DMS53 (cell line): ENCODE data around the gene CCSER1.

Experiments
- DNase-seq: peaks from one replicate; lab custom pipeline; 2025; lab: John Stamatoyannopoulos, UW

CCSER1 gene

GRCh38 chr4:90127223-90127705 lies at the start of gene CCSER1:
CCSER1 (plus strand) TSS chr4:90127394.
- peak; percentile 95 for DNase-seq

GRCh38 chr4:90078440-90078839 lies 48.8 kb upstream of the CCSER1 start:
- DNase-seq: peak; percentile 72

- no peak for DNase-seq
These were observed 47.1 kb upstream of the CCSER1 start for GRCh38 chr4:90080116-90080515.

DNA sequence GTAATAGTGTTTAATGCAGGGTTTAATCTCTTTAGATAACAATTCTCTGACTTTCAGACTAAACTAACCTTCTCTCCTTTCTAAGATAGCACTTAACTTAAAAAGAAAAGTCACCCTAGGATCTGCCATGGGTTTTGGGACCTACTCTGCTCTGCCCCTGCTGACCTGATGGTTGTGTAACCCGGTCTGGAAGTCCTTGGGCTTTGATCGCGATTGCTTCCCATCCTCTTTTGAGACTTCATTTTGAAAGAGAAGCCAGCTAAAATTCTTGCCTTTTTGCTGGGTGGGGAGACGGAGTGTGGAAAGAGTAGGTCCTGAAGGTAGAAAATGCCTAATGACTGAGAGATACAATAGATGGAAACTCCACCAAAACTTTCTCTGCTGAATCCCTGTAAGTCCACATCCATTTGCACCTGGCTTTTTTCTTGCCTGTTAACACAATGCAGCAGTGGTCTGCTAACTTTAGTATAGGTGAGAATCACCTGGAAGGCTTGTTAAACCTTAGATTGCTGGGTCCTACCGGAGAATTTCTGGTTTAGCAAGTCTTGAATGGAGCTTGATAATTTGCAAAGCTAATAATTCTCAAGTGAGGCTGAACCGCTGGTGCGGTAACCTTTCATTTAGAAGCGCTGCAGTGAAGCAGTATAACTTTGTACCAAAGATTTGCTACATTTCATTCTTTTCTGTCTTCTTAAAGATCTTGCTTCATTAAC lies 45.6 kb upstream of the CCSER1 start:
- DNase-seq: peak; percentile 5

DNA sequence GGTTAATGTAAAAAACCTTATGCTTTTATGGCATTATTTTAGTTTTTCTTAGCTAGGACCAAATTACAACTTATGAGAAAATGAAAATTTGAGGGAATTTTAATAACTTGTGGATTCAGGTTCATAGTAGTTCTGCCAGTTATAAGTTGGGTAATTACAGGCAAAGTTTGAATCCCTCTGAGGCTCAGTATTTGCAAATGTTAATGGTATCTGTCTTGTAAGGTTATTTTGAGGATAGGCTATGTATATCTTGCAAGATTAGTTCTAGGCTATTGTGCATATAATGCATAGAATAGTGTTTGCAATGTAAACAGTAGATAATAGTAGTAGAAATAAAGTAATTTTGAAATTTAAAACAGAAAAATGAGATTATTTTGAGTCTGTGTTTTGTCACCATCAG lies 44.7 kb upstream of the CCSER1 start:
- DNase-seq: no peak

DNA sequence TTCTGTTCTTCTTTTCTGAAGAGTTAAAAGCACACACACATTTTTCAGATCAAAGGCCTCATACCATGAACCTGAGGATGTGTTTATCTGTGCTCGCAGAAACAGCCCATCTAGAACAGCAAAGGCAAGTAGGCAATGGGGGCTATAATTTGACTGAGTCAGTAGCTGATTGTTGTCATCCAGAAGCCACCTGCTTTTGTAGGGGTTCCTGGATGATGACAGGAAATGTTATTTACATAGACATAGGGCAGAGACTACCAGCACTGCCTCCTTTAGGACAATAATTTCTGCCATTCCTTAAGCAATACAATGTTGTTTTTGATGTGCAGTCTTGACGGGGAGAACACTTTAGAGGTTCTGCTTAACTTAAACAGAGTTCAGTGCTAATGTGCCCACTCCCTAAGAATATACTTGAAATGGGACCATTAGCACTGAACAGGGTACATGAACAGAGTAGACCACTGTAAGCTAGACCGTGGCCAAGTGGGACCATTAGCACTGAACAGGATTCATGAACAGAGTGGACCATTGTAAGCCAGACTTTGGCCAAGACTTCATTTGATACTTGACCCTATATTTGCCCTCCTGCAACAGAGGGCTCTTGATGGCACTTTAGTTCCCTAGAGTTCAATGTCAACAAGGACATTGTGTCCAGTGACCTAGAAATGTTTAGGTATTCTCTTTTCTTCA lies 42.8 kb upstream of the CCSER1 start:
- peak; percentile 5 for DNase-seq

- DNase-seq: no peak
These were observed 42.3 kb upstream of the CCSER1 start for GRCh38 chr4:90084967-90085295.

DNA sequence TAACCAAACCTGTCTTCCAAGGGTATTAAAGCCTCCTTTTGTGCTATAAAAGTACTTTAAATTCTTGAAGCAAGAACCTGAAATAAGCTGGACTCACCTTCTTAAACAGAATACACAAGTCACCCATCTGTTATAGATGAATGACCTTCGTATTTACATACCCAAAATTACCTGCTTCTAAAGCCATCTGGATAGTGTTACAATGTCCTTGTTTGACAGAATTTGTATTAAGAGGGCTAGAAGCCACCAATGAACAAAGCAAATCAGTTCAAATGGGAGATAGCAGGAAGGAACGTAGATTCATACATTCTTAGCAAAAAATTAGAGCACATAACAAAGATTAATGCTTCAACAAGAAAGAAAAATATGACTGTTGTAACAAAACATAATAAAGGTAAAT lies 33.7 kb upstream of the CCSER1 start:
- no peak for DNase-seq

DNA sequence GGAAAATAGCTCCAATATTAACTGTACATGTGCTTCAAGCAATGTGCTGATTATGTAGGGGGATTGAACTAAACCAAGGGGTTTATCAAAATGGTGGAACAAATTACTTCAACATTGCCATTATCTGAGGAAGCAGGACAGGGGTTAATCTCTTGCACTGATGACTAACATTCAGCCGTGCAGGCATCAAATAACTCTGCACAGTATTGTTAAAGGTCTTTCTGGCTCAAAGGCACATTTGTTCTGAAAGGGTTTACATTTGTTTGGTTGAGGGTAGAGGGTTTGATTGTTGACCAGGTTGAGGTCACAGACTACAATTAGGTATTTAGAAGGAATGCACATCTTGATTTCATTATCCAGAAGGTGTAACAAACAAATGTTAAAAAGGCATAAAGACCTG lies 32.2 kb upstream of the CCSER1 start:
- no peak for DNase-seq

DNA sequence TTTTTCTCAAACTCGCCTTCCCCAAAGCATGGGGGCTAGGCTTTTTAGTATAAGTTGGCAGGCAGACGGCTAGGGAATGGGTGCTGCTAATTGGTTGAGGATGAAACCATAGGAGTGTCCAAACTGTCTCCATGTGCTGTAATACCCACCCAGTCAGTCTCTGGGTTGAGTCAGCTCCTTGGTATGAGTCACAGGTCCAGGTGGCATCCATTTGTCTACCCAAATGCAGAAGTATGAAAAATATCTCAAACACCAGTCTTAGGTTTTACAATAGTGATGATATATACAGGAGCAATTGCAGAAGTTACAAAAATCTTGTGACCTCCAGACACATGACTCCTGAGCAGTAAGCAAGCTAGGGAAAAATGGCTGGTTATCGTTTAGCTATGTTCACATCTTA lies 27.4 kb upstream of the CCSER1 start:
- no peak for DNase-seq

GRCh38 chr4:90103991-90104390 lies 23.2 kb upstream of the CCSER1 start:
- no peak for DNase-seq

DNA sequence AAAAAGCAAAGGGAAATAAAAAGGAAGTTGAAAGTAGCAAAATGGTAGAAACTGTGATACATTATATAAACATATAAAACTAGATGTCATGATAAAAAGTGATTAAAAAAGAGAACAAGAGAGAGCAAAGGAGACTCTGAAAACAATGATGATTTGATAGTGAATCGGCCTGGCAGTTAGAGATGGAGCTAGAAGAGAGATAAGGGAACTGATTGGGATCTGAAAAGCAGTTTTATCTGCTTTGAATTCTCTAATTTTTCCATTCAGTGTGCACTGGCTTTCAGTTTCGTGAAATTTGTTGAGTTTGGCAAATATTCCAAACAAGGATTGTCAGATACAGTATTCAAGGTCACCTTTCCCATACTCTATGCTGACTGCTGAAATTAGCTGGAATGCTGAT lies 21.9 kb upstream of the CCSER1 start:
- no peak for DNase-seq

- no peak for DNase-seq
These were observed 14.5 kb upstream of the CCSER1 start for GRCh38 chr4:90112715-90113114.

GRCh38 chr4:90113881-90114457 lies 13.2 kb upstream of the CCSER1 start:
- peak; percentile 75 for DNase-seq

DNA sequence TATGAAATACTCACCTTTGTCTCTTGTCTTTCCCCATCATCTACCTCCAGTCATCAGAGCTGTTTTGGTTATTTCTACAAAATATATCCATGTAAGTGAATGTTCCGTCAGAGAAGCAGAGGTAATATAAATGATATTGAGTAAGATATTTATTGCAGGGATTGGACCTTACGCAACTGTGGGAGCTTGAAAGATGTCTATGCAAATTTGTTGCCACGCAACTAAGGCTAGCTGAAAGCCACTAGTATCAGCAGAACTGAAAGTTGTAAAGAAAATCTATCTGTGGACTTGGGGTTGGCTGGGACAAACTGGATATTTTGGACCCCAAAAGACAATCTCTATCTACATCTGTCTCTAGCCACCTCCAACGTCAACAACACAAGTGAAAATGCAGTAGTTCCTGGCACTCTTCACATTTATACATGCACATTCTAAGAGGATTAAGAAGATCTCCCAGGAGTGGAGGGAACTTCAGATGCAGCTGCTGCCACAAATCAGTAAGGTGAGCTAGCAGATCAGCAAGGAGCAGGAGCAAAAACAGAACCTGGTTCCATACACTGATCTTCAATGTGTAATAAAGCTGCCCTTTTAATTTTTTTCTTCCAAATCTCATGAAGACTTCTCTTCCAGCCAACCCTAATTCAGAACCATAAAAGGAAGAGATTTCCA lies 8.5 kb upstream of the CCSER1 start:
- no peak for DNase-seq

- no peak for DNase-seq
These were observed 7.2 kb upstream of the CCSER1 start for GRCh38 chr4:90120037-90120436.

DNA sequence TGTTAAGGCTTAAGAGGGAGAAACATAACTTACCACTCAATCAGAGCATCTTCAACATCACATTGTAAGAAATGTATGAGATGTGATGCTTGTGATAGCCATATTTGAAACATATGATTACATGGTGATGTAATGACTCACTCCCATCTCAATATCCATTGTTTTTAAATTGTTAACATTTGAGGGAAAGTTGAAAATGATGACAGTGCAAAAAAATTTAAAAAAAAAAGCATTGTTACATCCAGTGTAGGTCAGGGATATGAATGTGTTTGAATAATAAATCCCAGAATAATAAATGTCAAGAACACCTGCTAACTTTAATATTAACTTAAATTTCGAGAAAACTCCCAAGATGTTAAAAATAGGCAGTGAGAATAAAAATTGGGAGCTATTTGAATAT lies 6.4 kb upstream of the CCSER1 start:
- no peak for DNase-seq

DNA sequence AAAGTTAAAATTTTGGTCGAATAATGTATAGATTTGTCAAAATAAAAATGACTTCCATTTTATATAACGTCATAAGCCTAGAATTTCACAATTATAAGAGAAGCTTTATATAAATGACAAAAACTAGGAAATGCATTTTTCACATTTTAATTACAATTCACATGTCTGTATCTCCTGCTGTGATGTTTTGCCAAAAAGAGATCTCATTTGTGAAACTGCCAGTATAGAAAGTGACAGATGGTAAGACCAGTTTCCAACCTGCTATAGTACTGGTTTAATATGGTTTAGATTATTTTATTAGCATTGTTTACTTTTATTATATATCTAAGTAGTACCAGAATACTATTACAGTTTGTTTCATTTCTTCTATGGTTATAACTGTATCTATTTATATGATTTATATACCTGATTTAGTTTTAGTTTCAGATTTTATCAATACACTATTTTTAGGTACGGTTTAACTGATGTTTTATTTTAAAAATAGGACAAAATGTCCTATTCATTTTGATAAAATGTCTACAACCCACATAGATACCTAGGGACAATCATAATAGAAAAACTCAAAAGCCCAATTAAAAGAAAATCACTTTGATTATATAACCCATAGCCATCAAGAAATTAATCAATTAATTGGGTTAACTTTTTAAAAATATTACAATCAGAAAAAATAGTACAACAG lies 5.4 kb upstream of the CCSER1 start:
- DNase-seq: no peak

- DNase-seq: peak; percentile 84
These were observed 4.8 kb upstream of the CCSER1 start for GRCh38 chr4:90122355-90122748.

GRCh38 chr4:90124276-90124675 lies 2.9 kb upstream of the CCSER1 start:
- DNase-seq: no peak

DNA sequence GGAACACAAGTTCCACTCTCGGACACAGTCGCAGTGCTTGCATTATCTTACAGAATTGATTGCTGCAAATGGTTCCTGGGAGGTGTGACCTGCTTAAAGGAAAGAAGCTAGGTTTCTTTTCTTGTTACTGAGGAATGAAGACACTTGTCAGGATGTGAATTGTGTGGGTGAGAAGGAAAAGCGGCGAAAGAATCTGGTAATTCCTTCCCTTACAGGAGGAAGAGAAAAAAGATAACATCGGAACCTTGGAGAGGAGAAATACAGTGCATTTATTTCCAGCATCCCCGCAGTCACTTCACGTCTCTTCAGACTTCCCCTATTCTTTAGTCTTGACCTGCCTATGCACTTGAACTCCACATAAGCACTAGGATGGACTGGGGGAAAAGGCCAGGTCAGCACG lies 389 bp upstream of the CCSER1 start:
- peak; percentile 53 for DNase-seq

GRCh38 chr4:90127706-90128345 lies 632 bp downstream of the CCSER1 start:
- DNase-seq: peak; percentile 83
